Central memory CD4-positive, alpha-beta T cell (primary cell): ENCODE results near the gene NTM.

Source experiments
- DNase-seq: peaks from one replicate; pipeline ENCODE4 v3.0.0; 2022

The NTM gene

GRCh38 chr11:132035228-132035627 is 664.8 kb downstream of the NTM start:
- DNase-seq, result no peak

GRCh38 chr11:132035766-132036165 is 665.4 kb downstream of the NTM start:
- no peak for DNase-seq

- DNase-seq, result no peak
Measured at GRCh38 chr11:132036220-132036619, 665.8 kb downstream of the NTM start.

- no peak for DNase-seq
Measured at GRCh38 chr11:132036746-132037466, 666.5 kb downstream of the NTM start.

GRCh38 chr11:132037467-132037862 is 667.0 kb downstream of the NTM start:
- no peak for DNase-seq

- DNase-seq, result no peak
Measured at GRCh38 chr11:132037956-132038355, 667.5 kb downstream of the NTM start.

- DNase-seq, result no peak
Measured at GRCh38 chr11:132039521-132039920, 669.1 kb downstream of the NTM start.

GRCh38 chr11:132042296-132042695 is 671.9 kb downstream of the NTM start:
- DNase-seq, result no peak

GRCh38 chr11:132043714-132044113 is 673.3 kb downstream of the NTM start:
- DNase-seq, result no peak

- DNase-seq, result no peak
Measured at GRCh38 chr11:132045107-132045506, 674.7 kb downstream of the NTM start.

- no peak for DNase-seq
Measured at GRCh38 chr11:132046288-132046865, 676.0 kb downstream of the NTM start.

GRCh38 chr11:132047167-132047566 is 676.8 kb downstream of the NTM start:
- no peak for DNase-seq

- DNase-seq, result no peak
Measured at GRCh38 chr11:132048040-132048439, 677.6 kb downstream of the NTM start.

- DNase-seq, result no peak
Measured at GRCh38 chr11:132049205-132049604, 678.8 kb downstream of the NTM start.

GRCh38 chr11:132050049-132050448 is 679.6 kb downstream of the NTM start:
- DNase-seq, result no peak

GRCh38 chr11:132050577-132051165 is 680.3 kb downstream of the NTM start:
- no peak for DNase-seq

- no peak for DNase-seq
Measured at GRCh38 chr11:132051704-132052103, 681.3 kb downstream of the NTM start.

- DNase-seq, result no peak
Measured at GRCh38 chr11:132052342-132052741, 681.9 kb downstream of the NTM start.

- DNase-seq, result no peak
Measured at GRCh38 chr11:132052904-132053303, 682.5 kb downstream of the NTM start.

GRCh38 chr11:132054822-132055221 is 684.4 kb downstream of the NTM start:
- DNase-seq, result no peak

GRCh38 chr11:132055296-132055695 is 684.9 kb downstream of the NTM start:
- DNase-seq, result no peak

GRCh38 chr11:132056689-132057088 is 686.3 kb downstream of the NTM start:
- no peak for DNase-seq

- DNase-seq, result no peak
Measured at GRCh38 chr11:132057266-132057665, 686.9 kb downstream of the NTM start.

- no peak for DNase-seq
Measured at GRCh38 chr11:132058211-132058772, 687.9 kb downstream of the NTM start.
